BJ (cell line): ENCODE data around the gene LRRC45. TPM values are rescaled to one million over a fixed set of nuclear protein-coding genes. Genes with fewer than 3 reads are reported as not detected.

Experiments used
- CTCF ChIA-PET: fragments of 350-600 bp; formaldehyde crosslinking; extraction: SDS; loops from one replicate; lab custom pipeline; 2021; ENCODE audit warnings: antibody characterized with exemption, inconsistent platforms; lab: Yijun Ruan, JAX
- POLR2A ChIA-PET: fragments of 300-600 bp; sonication (Branson Sonifier 250); formaldehyde crosslinking; extraction: SDS; loops from one replicate; lab custom pipeline; 2021; ENCODE audit warnings: antibody characterized with exemption; lab: Charles Lee
- DNase-seq: peaks from one replicate; pipeline ENCODE4 v3.0.0-alpha.2; 2011; ENCODE audit warnings: low read depth
- H3K27me3 ChIP-seq: 2 replicates; pipeline ENCODE4 v1.6.0; 2011; ENCODE audit warnings: low read length; ENCODE audit not compliant: control insufficient read depth, insufficient read depth
- H3K36me3 ChIP-seq: 2 replicates; pipeline ENCODE4 v1.5.1; 2011; ENCODE audit warnings: low read length; ENCODE audit not compliant: control insufficient read depth, insufficient read depth
- H3K4me3 ChIP-seq: 2 replicates; pipeline ENCODE4 v1.5.1; 2011; ENCODE audit warnings: low read depth, mild to moderate bottlenecking, control low read depth, low read length
- polyA plus RNA-seq: library from polyadenylated mRNA; depleted of rRNA; stranded (reverse); fragments of >200 nt; gene quantifications from 2 replicates; pipeline ENCODE4 v1.2.3, GENCODE V29; 2011
- TF ChIP-seq, protein P1 (sequence below): IDR thresholded peaks from 2 replicates; pipeline ENCODE4 v1.5.1; 2011; ENCODE audit warnings: low read depth, mild to moderate bottlenecking, control low read depth, inconsistent platforms, low read length, moderate library complexity; ENCODE audit not compliant: insufficient read depth

Gene LRRC45
- polyA plus RNA-seq, 1 experiment = 6.0 TPM

GRCh38 chr17:82015311-82015971 lies 7.7 kb upstream of the LRRC45 start:
- TF ChIP-seq, protein P1, sequence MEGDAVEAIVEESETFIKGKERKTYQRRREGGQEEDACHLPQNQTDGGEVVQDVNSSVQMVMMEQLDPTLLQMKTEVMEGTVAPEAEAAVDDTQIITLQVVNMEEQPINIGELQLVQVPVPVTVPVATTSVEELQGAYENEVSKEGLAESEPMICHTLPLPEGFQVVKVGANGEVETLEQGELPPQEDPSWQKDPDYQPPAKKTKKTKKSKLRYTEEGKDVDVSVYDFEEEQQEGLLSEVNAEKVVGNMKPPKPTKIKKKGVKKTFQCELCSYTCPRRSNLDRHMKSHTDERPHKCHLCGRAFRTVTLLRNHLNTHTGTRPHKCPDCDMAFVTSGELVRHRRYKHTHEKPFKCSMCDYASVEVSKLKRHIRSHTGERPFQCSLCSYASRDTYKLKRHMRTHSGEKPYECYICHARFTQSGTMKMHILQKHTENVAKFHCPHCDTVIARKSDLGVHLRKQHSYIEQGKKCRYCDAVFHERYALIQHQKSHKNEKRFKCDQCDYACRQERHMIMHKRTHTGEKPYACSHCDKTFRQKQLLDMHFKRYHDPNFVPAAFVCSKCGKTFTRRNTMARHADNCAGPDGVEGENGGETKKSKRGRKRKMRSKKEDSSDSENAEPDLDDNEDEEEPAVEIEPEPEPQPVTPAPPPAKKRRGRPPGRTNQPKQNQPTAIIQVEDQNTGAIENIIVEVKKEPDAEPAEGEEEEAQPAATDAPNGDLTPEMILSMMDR = no peak
- no peak for DNase-seq
- CTCF ChIA-PET = interaction anchor here (1.0 to 11.6 kb wide), 2 partner anchors 15 to 55 kb away, joined by 3 to 218 read pairs; partner anchors contain the start of gene NOTUM
- Histone ChIP-seq H3K36me3 (peaks cover 15% of the 10 kb centered on the region), H3K4me3 (no peak overlapping the region), H3K27me3 (no peaks in the 10 kb centered on the region)
- POLR2A ChIA-PET = no interaction called here

GRCh38 chr17:82016061-82016874 lies 6.8 kb upstream of the LRRC45 start:
- Histone ChIP-seq H3K36me3 (peaks cover 15% of the 10 kb centered on the region), H3K4me3 (no peak overlapping the region), H3K27me3 (no peaks in the 10 kb centered on the region)
- TF ChIP-seq, protein P1 = no peak
- DNase-seq = no peak
- ChIA-PET POLR2A (no interaction called here), CTCF (interaction anchor here (0.8 to 11.6 kb wide), 3 partner anchors 14 to 63 kb away, joined by 3 to 218 read pairs (median 3); partner anchors contain the start of gene NOTUM)

DNA sequence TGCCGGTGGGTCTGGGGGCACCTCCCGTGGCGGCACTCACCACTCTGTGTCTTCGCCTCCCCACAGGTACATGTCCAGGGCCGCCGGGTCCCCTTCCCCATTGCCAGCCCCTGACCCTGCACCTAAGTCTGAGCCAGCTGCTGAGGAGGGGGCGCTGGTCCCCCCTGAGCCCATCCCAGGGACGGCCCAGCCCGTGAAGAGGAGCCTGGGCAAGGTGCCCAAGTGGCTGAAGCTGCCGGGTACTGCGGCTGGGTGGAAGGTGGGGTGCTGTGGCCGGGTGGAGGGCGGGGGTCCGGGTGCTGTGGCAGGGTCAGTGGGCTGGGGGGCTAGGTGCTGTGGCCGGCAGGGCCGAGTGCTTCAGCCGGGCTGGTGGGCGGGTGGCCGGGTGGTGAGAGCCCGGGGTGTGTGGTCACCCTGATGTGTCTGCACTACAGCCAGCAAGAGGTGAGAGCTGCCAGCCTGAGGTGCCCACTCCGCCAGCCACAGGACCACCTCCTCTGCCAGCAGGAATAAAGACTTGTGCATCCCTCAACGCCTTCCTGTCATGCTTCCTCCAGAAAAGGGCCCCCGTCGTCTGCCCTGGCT lies 6.1 kb upstream of the LRRC45 start:
- no peak overlapping the region for H3K4me3 ChIP-seq
- H3K36me3 ChIP-seq = peaks cover 14% of the 10 kb centered on the region
- no peak for DNase-seq
- ChIA-PET CTCF (interaction anchor here (0.8 to 11.6 kb wide), 2 partner anchors 57 to 64 kb away, joined by 3 to 218 read pairs; partner anchors contain the start of gene NOTUM), POLR2A (no interaction called here)
- H3K27me3 ChIP-seq = no peaks in the 10 kb centered on the region
- TF ChIP-seq, protein P1 = no peak

- Histone ChIP-seq H3K36me3 (peaks cover 14% of the 10 kb centered on the region), H3K4me3 (no peak overlapping the region), H3K27me3 (no peaks in the 10 kb centered on the region)
- TF ChIP-seq, protein P1 = no peak
- POLR2A ChIA-PET = no interaction called here
- no peak for DNase-seq
- CTCF ChIA-PET = interaction anchor here (0.6 to 11.6 kb wide), 2 partner anchors 57 to 63 kb away, joined by 3 to 218 read pairs; partner anchors contain the start of gene NOTUM
Measured at GRCh38 chr17:82017612-82018151, 5.4 kb upstream of the LRRC45 start.
